Thyroid gland (tissue), 4 donors: ENCODE results near the gene HSD17B4. TPM values are rescaled to one million over a fixed set of nuclear protein-coding genes. Genes with fewer than 3 reads are reported as not detected.
A peak's percentile ranks its signal among the peaks of the same experiment; 100 is the strongest.
"Not testable (repeated sequence)": the region's sequence is repeated elsewhere in the genome, so short reads cannot be mapped to it uniquely, and the experiment has no call there.

ENCODE experiments used
- DNase-seq, 2 donors: peaks; one replicate each; pipeline ENCODE4 v3.0.0-alpha.2; 2019
- H3K27ac ChIP-seq, 3 donors: fragments of 200-600 bp; sonication (generic); 1 replicate in 2 of 3; 2 replicates in 1 of 3; pipeline ENCODE4 v1.5.1; 2016 to 2019; ENCODE audit warnings: mild to moderate bottlenecking in 1 of 3, moderate library complexity in 1 of 3
- H3K27me3 ChIP-seq: fragments of 200-600 bp; sonication (generic); one replicate; pipeline ENCODE4 v1.5.1; 2019
- H3K36me3 ChIP-seq, 2 donors: fragments of 200-600 bp; sonication (generic); one replicate each; pipeline ENCODE4 v1.5.1; 2016 to 2019
- H3K4me1 ChIP-seq, 2 donors: fragments of 200-600 bp; sonication (generic); one replicate each; pipeline ENCODE4 v1.5.1; 2017 to 2019
- H3K4me3 ChIP-seq, 3 donors: fragments of 200-600 bp; sonication (generic); replicated peaks in 1 of 3; 1 replicate in 2 of 3; 2 replicates in 1 of 3; pipeline ENCODE4 v1.5.1; 2016; ENCODE audit warnings: mild to moderate bottlenecking in 1 of 3
- H3K9me3 ChIP-seq: fragments of 200-600 bp; sonication (generic); one replicate; pipeline ENCODE4 v1.5.1; 2017
- CTCF ChIP-seq, 6 experiments: fragments of 200-600 bp in 3 of 6; fragments of 450-650 bp in 3 of 6; sonication (generic) in 3 of 6; IDR thresholded peaks; one replicate each; pipeline ENCODE4 v1.5.1; 2016 to 2019; ENCODE audit warnings: antibody characterized with exemption in 6 of 6, mild to moderate bottlenecking in 2 of 6, inconsistent platforms in 1 of 6, moderate library complexity in 1 of 6
- POLR2A ChIP-seq, 2 donors: fragments of 450-650 bp; IDR thresholded peaks; one replicate each; pipeline ENCODE4 v1.6.1; 2017; ENCODE audit warnings: antibody characterized with exemption in 2 of 2, mild to moderate bottlenecking in 2 of 2, moderate library complexity in 1 of 2
- WGBS, 2 donors: methylation state at CpG; one replicate each; pipeline ENCODE4 v1.1.5; 2017; 5-methylcytosine and 5-hydroxymethylcytosine counted together
- intact Hi-C: fragments of 100-400 bp; cut with DNase I; formaldehyde crosslinking; loops from one replicate; pipeline ENCODE4 v1.15.1; 2023
- total RNA-seq, 4 donors: library from RNA; depleted of rRNA; stranded (reverse); fragments of >200 nt; gene quantifications; one replicate each; pipeline ENCODE4 v1.2.3, GENCODE V29; 2016

The HSD17B4 gene
- total RNA-seq, 4 donors from 2014 or later: 334 to 615 (median 467) TPM

DNA sequence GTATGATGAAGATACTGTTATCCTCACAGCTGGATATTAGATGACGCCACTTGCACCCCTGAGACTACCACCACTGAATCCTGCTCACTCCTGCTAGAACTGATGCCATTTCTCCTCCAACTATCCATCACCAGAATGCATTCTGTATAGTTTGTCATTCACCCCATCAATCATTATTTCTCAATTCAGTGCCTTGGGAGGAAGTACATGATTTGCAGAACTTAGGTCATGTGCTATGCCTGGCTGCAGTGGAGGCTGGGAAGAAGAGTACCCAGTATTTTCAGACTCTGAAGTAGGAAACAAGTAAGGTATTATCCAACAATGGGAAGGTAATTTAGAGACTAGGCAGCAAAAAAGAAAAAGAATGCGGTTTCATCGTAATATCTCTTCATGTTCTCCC is 26.2 kb upstream of the HSD17B4 start:
- WGBS, 2 donors: 97 to 98% methylated on average over 3 of the region's 3 CpGs
- Histone ChIP-seq H3K4me1 (peaks cover 0 to 4% of the 10 kb centered on the region in 2 donors), H3K9me3 (no peaks in the 10 kb centered on the region), H3K27ac (no peak overlapping the region), H3K36me3 (no peaks in the 10 kb centered on the region), H3K27me3 (no peaks in the 10 kb centered on the region), H3K4me3 (no peak overlapping the region)
- intact Hi-C loops: no loop called here
- TF ChIP-seq POLR2A (IDR thresholded peaks at IDR 0.05) (no peak), CTCF (IDR thresholded peaks at IDR 0.05) (no peak)
- DNase-seq: no peak

DNA sequence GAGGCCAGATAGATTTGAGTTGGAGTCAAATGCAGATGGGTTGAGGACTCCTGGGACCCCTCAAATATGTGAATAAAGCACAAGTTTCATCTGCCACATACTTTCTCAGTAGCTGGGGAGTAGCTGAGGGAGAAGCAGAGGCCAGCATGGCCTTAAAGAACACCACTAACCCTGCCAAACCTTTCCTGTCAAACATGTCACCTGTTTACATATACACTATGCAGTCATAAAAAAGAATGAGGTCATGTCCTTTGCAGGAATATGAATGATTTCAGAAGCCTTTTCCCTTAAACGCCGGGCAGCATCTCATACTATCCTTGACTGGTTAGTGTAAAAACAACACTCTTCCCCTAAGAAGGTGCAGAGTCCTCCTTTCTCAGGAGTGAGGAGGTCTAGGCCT is 25.2 kb upstream of the HSD17B4 start:
- H3K36me3 ChIP-seq: no peaks in the 10 kb centered on the region
- no peaks in the 10 kb centered on the region for H3K27me3 ChIP-seq
- WGBS, 2 donors: 28 to 53% methylated on average over 2 of the region's 2 CpGs
- H3K27ac ChIP-seq: no peak overlapping the region
- TF ChIP-seq CTCF (IDR thresholded peaks at IDR 0.05) (no peak), POLR2A (IDR thresholded peaks at IDR 0.05) (no peak)
- intact Hi-C loops: no loop called here
- no peaks in the 10 kb centered on the region for H3K9me3 ChIP-seq
- H3K4me3 ChIP-seq: no peak overlapping the region
- H3K4me1 ChIP-seq: peaks cover 0 to 4% of the 10 kb centered on the region in 2 donors
- DNase-seq: no peak

GRCh38 chr5:119427596-119427995 is 24.7 kb upstream of the HSD17B4 start:
- WGBS, 2 donors: 48% methylated on average over 4 of the region's 4 CpGs
- H3K4me3 ChIP-seq, H3K36me3 ChIP-seq, DNase-seq, H3K9me3 ChIP-seq, intact Hi-C loops, H3K27me3 ChIP-seq, H3K27ac ChIP-seq, H3K4me1 ChIP-seq: not testable (repeated sequence)

DNA sequence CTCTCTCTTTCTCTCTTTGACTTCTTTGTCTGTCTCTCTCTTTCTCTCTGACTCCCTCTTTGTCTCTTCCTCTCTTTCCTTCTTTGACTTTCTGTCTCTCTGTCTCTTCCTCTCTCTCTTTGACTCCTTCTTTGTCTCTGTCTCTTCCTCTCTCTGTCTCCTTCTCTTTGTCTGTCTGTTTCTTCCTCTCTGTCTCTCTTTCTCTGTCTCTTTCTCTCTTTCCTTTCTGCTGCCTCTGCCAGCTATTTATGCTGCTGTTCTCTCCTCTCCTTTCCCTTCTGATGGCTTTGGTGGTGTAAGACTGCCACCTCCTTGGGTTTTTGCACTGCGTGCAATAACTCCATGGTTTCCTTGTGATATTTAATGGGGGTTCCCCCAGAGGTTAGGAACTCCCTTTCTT is 24.1 kb upstream of the HSD17B4 start:
- H3K36me3 ChIP-seq, DNase-seq, H3K4me1 ChIP-seq, H3K27me3 ChIP-seq, H3K27ac ChIP-seq, H3K9me3 ChIP-seq, H3K4me3 ChIP-seq, intact Hi-C loops: not testable (repeated sequence)
- WGBS, 2 donors: 94 to 96% methylated on average over 1 of the region's 1 CpG

DNA sequence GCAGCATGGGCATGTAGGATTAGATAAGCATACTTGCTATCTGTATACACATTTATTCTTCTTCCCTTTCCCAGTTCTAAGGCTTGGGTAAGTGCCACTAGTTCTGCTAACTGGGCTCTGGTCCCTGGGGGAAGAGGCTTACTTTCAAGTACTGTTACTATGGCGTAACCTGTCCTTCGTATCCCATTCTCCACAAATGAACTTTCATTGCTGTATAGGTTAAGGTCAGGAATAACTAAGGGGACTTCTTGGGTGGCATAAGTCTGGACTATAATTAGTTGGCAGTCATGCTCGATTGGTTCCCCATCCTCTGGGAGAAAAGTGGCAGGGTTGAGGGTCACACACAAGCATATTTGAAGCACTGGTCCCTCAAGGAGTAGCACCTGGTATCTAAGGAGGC is 23.7 kb upstream of the HSD17B4 start:
- intact Hi-C loops, H3K4me3 ChIP-seq: not testable (repeated sequence)
- WGBS, 2 donors: 66 to 84% methylated on average over 3 of the region's 3 CpGs

DNA sequence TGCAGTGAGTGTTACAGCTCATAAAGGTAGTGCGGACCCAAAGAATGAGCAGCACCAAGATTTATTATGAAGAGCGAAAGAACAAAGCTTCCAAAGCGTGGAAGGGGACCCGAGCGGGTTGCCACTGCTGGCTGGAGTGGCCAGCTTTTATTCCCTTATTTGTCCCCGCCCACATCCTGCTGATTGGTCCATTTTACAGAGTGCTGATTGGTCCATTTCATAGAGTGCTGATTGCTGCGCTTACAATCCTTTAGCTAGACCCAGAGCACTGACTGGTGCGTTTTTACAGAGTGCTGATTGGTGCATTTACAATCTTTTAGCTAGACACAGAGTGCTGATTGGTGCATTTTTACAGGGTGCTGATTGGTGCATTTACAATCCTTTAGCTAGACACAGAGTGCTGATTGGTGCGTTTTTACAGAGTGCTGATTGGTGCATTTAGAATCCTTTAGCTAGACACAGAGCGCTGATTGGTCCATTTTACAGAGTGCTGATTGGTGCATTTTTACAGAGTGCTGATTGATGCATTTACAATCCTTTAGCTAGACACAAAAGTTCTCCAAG is 19.5 kb upstream of the HSD17B4 start:
- H3K36me3 ChIP-seq, H3K27ac ChIP-seq, H3K4me1 ChIP-seq, H3K9me3 ChIP-seq, H3K27me3 ChIP-seq, H3K4me3 ChIP-seq, intact Hi-C loops, DNase-seq: not testable (repeated sequence)
- 86 to 94% methylated on average over 10 of the region's 10 CpGs for WGBS, 2 donors

More for the DNA sequence above, 23.7 kb upstream of the HSD17B4 start:
- not testable (repeated sequence) for H3K4me1 ChIP-seq, H3K9me3 ChIP-seq, H3K36me3 ChIP-seq, DNase-seq, H3K27ac ChIP-seq, H3K27me3 ChIP-seq

- no peaks in the 10 kb centered on the region for H3K36me3 ChIP-seq
- intact Hi-C loops: no loop called here
- H3K4me3 ChIP-seq: no peak overlapping the region
- H3K27me3 ChIP-seq: no peaks in the 10 kb centered on the region
- H3K4me1 ChIP-seq: peaks cover 0 to 4% of the 10 kb centered on the region in 2 donors
- peak; percentile 87 to 89 for DNase-seq
- WGBS, 2 donors: 29 to 48% methylated on average over 8 of the region's 8 CpGs
- no peak overlapping the region for H3K27ac ChIP-seq
- no peaks in the 10 kb centered on the region for H3K9me3 ChIP-seq
- TF ChIP-seq CTCF (IDR thresholded peaks at IDR 0.05) (peak in 5 of 6 experiments; percentile 36 to 65 (median 57)), POLR2A (IDR thresholded peaks at IDR 0.05) (no peak)
Measured at GRCh38 chr5:119435436-119436132, 16.7 kb upstream of the HSD17B4 start.

GRCh38 chr5:119437785-119438586 is 14.3 kb upstream of the HSD17B4 start:
- DNase-seq, H3K9me3 ChIP-seq, intact Hi-C loops, H3K4me1 ChIP-seq, H3K4me3 ChIP-seq, H3K27ac ChIP-seq, H3K36me3 ChIP-seq, H3K27me3 ChIP-seq: not testable (repeated sequence)
- WGBS, 2 donors: 81 to 83% methylated on average over 3 of the region's 3 CpGs

DNA sequence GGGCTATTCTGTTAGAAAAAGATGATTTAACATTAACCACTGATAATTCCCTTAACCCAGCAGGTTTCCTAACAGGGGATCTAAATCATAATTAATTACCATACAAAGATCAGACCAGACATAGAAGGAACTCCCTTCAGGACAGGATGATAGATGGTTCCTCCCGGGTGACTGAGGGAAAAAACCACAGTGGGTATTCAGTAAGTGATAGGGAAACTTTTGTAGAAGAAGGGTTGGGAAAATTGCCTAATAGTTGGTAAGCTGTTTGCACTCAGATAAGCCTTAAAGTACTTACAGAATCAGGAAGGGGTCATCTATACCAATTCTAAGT is 13.7 kb upstream of the HSD17B4 start:
- H3K4me1 ChIP-seq, H3K27me3 ChIP-seq, DNase-seq, H3K27ac ChIP-seq, H3K36me3 ChIP-seq, intact Hi-C loops, H3K9me3 ChIP-seq, H3K4me3 ChIP-seq: not testable (repeated sequence)
- 68 to 69% methylated on average over 1 of the region's 1 CpG for WGBS, 2 donors
